Activated CD8-positive, alpha-beta T cell treated with anti-CD3 and anti-CD28 coated beads, Interleukin-2, amount 10 ng/mL, durations not matched to agents 7 days and 5 days (primary cell): Measurements from ENCODE around the gene GARIN3. TPM values are rescaled to one million over a fixed set of nuclear protein-coding genes. Genes with fewer than 3 reads are reported as not detected.
"Not testable (repeated sequence)": the region's sequence is repeated elsewhere in the genome, so short reads cannot be mapped to it uniquely, and the experiment has no call there.

Experiments used
- ATAC-seq: fragments of 150-1000 bp; cut with Tn5 transposase; one replicate; pipeline ENCODE4 v1.10.0; 2021; ENCODE audit warnings: moderate library complexity
- CTCF ChIA-PET: fragments of 350-600 bp; sonication (Branson Sonifier 250); formaldehyde crosslinking; loops from one replicate; lab custom pipeline; 2021; ENCODE audit warnings: antibody characterized with exemption; lab: Charles Lee
- POLR2A ChIA-PET: fragments of 350-600 bp; sonication (Branson Sonifier 250); formaldehyde crosslinking; loops from one replicate; lab custom pipeline; 2021; ENCODE audit warnings: antibody characterized with exemption; lab: Charles Lee
- DNase-seq: peaks from one replicate; pipeline ENCODE4 v3.0.0-alpha.2; 2020
- H3K27ac Mint-ChIP-seq: one replicate; pipeline ENCODE4 v1.8.0; 2021; ENCODE audit warnings: mild to moderate bottlenecking, mixed read lengths
- H3K27me3 Mint-ChIP-seq: one replicate; pipeline ENCODE4 v1.8.0; 2021; ENCODE audit warnings: low read depth, mixed read lengths
- H3K36me3 Mint-ChIP-seq: one replicate; pipeline ENCODE4 v1.8.0; 2021; ENCODE audit warnings: low read depth, mixed read lengths
- H3K4me1 Mint-ChIP-seq: one replicate; pipeline ENCODE4 v1.8.0; 2021; ENCODE audit warnings: low read depth, mixed read lengths
- H3K4me3 Mint-ChIP-seq: one replicate; pipeline ENCODE4 v1.8.0; 2021; ENCODE audit warnings: mild to moderate bottlenecking, mixed read lengths
- H3K9me3 Mint-ChIP-seq: one replicate; pipeline ENCODE4 v1.8.0; 2022; ENCODE audit warnings: mixed read lengths; ENCODE audit not compliant: insufficient read depth
- total RNA-seq, 2 experiments: library from RNA; stranded (reverse); gene quantifications; one replicate each; pipeline ENCODE4 v1.2.3, GENCODE V29; 2021

The GARIN3 gene
- total RNA-seq, 2 experiments from 2014 or later = not detected

GRCh38 chr5:157186309-157187045 is 20.4 kb upstream of the GARIN3 start:
- Mint-ChIP-seq H3K9me3 (no peaks in the 10 kb centered on the region), H3K27me3 (no peaks in the 10 kb centered on the region), H3K27ac (peak overlapping the region; percentile 88), H3K4me1 (peaks cover 54% of the 10 kb centered on the region), H3K36me3 (peaks cover 91% of the 10 kb centered on the region), H3K4me3 (peak overlapping the region; percentile 99)
- DNase-seq = peak; percentile 44
- POLR2A ChIA-PET = interaction anchor here (0.7 to 16.5 kb wide), 15 partner anchors 8 to 485 kb away, joined by 3 to 176 read pairs (median 9); partner anchors contain the start of genes C5orf52 and MED7
- CTCF ChIA-PET = interaction anchor here (0.7 to 13.4 kb wide), 10 partner anchors 10 to 44 kb away, joined by 3 to 162 read pairs (median 4); partner anchors contain the start of gene MED7
- ATAC-seq = no peak

- H3K9me3 Mint-ChIP-seq, H3K27me3 Mint-ChIP-seq, ATAC-seq: not testable (repeated sequence)
- Mint-ChIP-seq H3K4me1 (peaks cover 48% of the 10 kb centered on the region), H3K36me3 (peaks cover 88% of the 10 kb centered on the region), H3K27ac (peak overlapping the region; percentile 83), H3K4me3 (peak overlapping the region; percentile 99)
- ChIA-PET POLR2A (interaction anchor here (0.7 to 16.5 kb wide), 11 partner anchors 10 to 339 kb away, joined by 3 to 176 read pairs (median 6); partner anchors contain the start of gene MED7), CTCF (interaction anchor here (0.7 to 13.4 kb wide), 6 partner anchors 11 to 68 kb away, joined by 4 to 162 read pairs (median 8); partner anchors contain the start of gene MED7)
- peak; percentile 37 for DNase-seq
Observed at GRCh38 chr5:157185122-157185521, 19.1 kb upstream of the GARIN3 start.

- Mint-ChIP-seq H3K4me3 (peak overlapping the region; percentile 99), H3K27me3 (no peaks in the 10 kb centered on the region), H3K27ac (peak overlapping the region; percentile 83), H3K9me3 (no peaks in the 10 kb centered on the region), H3K4me1 (peaks cover 51% of the 10 kb centered on the region), H3K36me3 (peaks cover 81% of the 10 kb centered on the region)
- ATAC-seq (no peak), DNase-seq (peak; percentile 34)
- ChIA-PET POLR2A (interaction anchor here (0.7 to 16.5 kb wide), 11 partner anchors 10 to 88 kb away, joined by 3 to 176 read pairs (median 4); partner anchors contain the start of gene MED7), CTCF (interaction anchor here (0.7 to 13.4 kb wide), 7 partner anchors 9 to 87 kb away, joined by 3 to 162 read pairs (median 8); partner anchors contain the start of gene MED7)
Observed at GRCh38 chr5:157184117-157184670, 18.1 kb upstream of the GARIN3 start.

GRCh38 chr5:157182143-157182757 is 16.2 kb upstream of the GARIN3 start:
- Mint-ChIP-seq H3K4me1 (peaks cover 52% of the 10 kb centered on the region), H3K36me3 (peaks cover 62% of the 10 kb centered on the region)

GRCh38 chr5:157180374-157181264 is 14.6 kb upstream of the GARIN3 start, which contains the start of gene ITK:
TSS of gene ITK (plus strand) at chr5:157180840. CDS start at chr5:157180978, 138 bp downstream.
- Mint-ChIP-seq H3K36me3 (peaks cover 47% of the 10 kb centered on the region), H3K27ac (peak within 1 kb of the TSS; percentile 98), H3K4me3 (peak within 1 kb of the TSS; percentile 99), H3K4me1 (peaks cover 47% of the 10 kb centered on the region), H3K27me3 (no peaks in the 10 kb centered on the region), H3K9me3 (no peaks in the 10 kb centered on the region)
- ChIA-PET POLR2A (interaction anchor here (0.6 to 16.5 kb wide), 23 partner anchors 8 to 260 kb away, joined by 3 to 176 read pairs (median 6); partner anchors contain the start of genes CYFIP2, HAVCR2 and MED7), CTCF (interaction anchor here (0.8 to 2.5 kb wide), 17 partner anchors 8 to 123 kb away, joined by 3 to 27 read pairs (median 7); partner anchors contain the start of gene MED7)
- peak; percentile 80 for ATAC-seq
- peak; percentile 80 for DNase-seq

More at GRCh38 chr5:157182143-157182757, 16.2 kb upstream of the GARIN3 start:
- Mint-ChIP-seq H3K27me3 (no peaks in the 10 kb centered on the region), H3K27ac (peak overlapping the region; percentile 98), H3K4me3 (peak overlapping the region; percentile 99), H3K9me3 (no peaks in the 10 kb centered on the region)
- DNase-seq = peak; percentile 22
- POLR2A ChIA-PET = interaction anchor here (0.7 to 16.5 kb wide), 12 partner anchors 9 to 262 kb away, joined by 3 to 176 read pairs (median 4); partner anchors contain the start of gene MED7
- ATAC-seq = no peak
- CTCF ChIA-PET = interaction anchor here (0.7 to 13.4 kb wide), 8 partner anchors 9 to 91 kb away, joined by 3 to 162 read pairs (median 4); no protein-coding TSS in a partner anchor

- CTCF ChIA-PET = interaction anchor here (1.0 to 2.5 kb wide), 3 partner anchors 11 to 37 kb away, joined by 3 to 10 read pairs (median 4); no protein-coding TSS in a partner anchor
- ATAC-seq = no peak
Observed at GRCh38 chr5:157178966-157179365, 12.9 kb upstream of the GARIN3 start.

GRCh38 chr5:157177953-157178352 is 11.9 kb upstream of the GARIN3 start:
- Mint-ChIP-seq H3K27me3 (no peaks in the 10 kb centered on the region), H3K36me3 (peaks cover 31% of the 10 kb centered on the region), H3K4me3 (peak overlapping the region; percentile 99), H3K4me1 (peaks cover 60% of the 10 kb centered on the region), H3K9me3 (no peaks in the 10 kb centered on the region), H3K27ac (peak overlapping the region; percentile 98)
- DNase-seq = peak; percentile 29
- no peak for ATAC-seq
- POLR2A ChIA-PET = interaction anchor here (0.7 to 16.5 kb wide), 2 partner anchors 11 to 35 kb away, joined by 3 to 106 read pairs; partner anchors contain the start of gene MED7
- CTCF ChIA-PET = interaction anchor here (1.0 to 1.6 kb wide), 3 partner anchors 22 to 71 kb away, joined by 3 to 4 read pairs (median 3); no protein-coding TSS in a partner anchor

More at GRCh38 chr5:157178966-157179365, 12.9 kb upstream of the GARIN3 start:
- Mint-ChIP-seq H3K4me3 (peak overlapping the region; percentile 99), H3K9me3 (no peaks in the 10 kb centered on the region), H3K27me3 (no peaks in the 10 kb centered on the region), H3K27ac (peak overlapping the region; percentile 98), H3K4me1 (peaks cover 55% of the 10 kb centered on the region), H3K36me3 (peaks cover 41% of the 10 kb centered on the region)
- POLR2A ChIA-PET = interaction anchor here (0.5 to 16.5 kb wide), 7 partner anchors 8 to 1147 kb away, joined by 3 to 176 read pairs (median 6); partner anchors contain the start of gene MED7
- DNase-seq = peak; percentile 16

- no peaks in the 10 kb centered on the region for H3K9me3 Mint-ChIP-seq
- H3K27ac Mint-ChIP-seq = peak overlapping the region; percentile 78
- no peaks in the 10 kb centered on the region for H3K27me3 Mint-ChIP-seq
- peaks cover 83% of the 10 kb centered on the region for H3K4me1 Mint-ChIP-seq
- ChIA-PET CTCF (interaction anchor here (0.7 to 1.9 kb wide), 8 partner anchors 8 to 234 kb away, joined by 3 to 8 read pairs (median 3); no protein-coding TSS in a partner anchor), POLR2A (interaction anchor here (0.5 to 5.4 kb wide), 8 partner anchors 9 to 430 kb away, joined by 3 to 24 read pairs (median 3); partner anchors contain the start of gene MED7)
- peak overlapping the region; percentile 55 for H3K4me3 Mint-ChIP-seq
- DNase-seq (peak; percentile 22), ATAC-seq (no peak)
- H3K36me3 Mint-ChIP-seq = peaks cover 18% of the 10 kb centered on the region
Observed at GRCh38 chr5:157175071-157175612, 9.1 kb upstream of the GARIN3 start.

- H3K9me3 Mint-ChIP-seq = no peaks in the 10 kb centered on the region
- H3K27ac Mint-ChIP-seq = peak overlapping the region; percentile 90
- peaks cover 20% of the 10 kb centered on the region for H3K36me3 Mint-ChIP-seq
- ATAC-seq (peak; percentile 97), DNase-seq (peak; percentile 88)
- peaks cover 81% of the 10 kb centered on the region for H3K4me1 Mint-ChIP-seq
- H3K4me3 Mint-ChIP-seq = peak overlapping the region; percentile 60
- CTCF ChIA-PET = interaction anchor here (0.7 to 3.3 kb wide), 9 partner anchors 9 to 81 kb away, joined by 3 to 28 read pairs (median 4); partner anchors contain the start of gene ITK
- POLR2A ChIA-PET = interaction anchor here (0.7 to 5.4 kb wide), 12 partner anchors 8 to 101 kb away, joined by 3 to 24 read pairs (median 8); partner anchors contain the start of genes ITK and MED7
- H3K27me3 Mint-ChIP-seq = no peaks in the 10 kb centered on the region
Observed at GRCh38 chr5:157172403-157172802, 6.3 kb upstream of the GARIN3 start.
